Common myeloid progenitor, CD34-positive (primary cell): ENCODE measurements around the gene UCK1.

Experiments used
- CTCF ChIA-PET: fragments of 350-600 bp; sonication (Branson Sonifier 250); formaldehyde crosslinking; loops from one replicate; lab custom pipeline; 2021; ENCODE audit warnings: antibody characterized with exemption; lab: Charles Lee
- POLR2A ChIA-PET: fragments of 350-600 bp; sonication (Branson Sonifier 250); formaldehyde crosslinking; loops from one replicate; lab custom pipeline; 2021; ENCODE audit warnings: antibody characterized with exemption; lab: Charles Lee
- DNase-seq, 3 donors: peaks; one replicate each; pipeline versions ENCODE4 v3.0.0 to v3.0.0-alpha.2; 2013
- H3K27ac ChIP-seq, 2 experiments: 1 replicate in 1 of 2; 2 replicates in 1 of 2; pipeline ENCODE4 v1.7.0; 2013; ENCODE audit warnings: inconsistent platforms in 2 of 2, low read length in 2 of 2, mild to moderate bottlenecking in 2 of 2, low read depth in 1 of 2, moderate library complexity in 1 of 2; ENCODE audit not compliant: severe bottlenecking in 2 of 2, insufficient read depth in 1 of 2, poor library complexity in 1 of 2
- H3K27me3 ChIP-seq, 5 experiments: replicated peaks in 2 of 5; 1 replicate in 3 of 5; 2 replicates in 2 of 5; pipeline versions ENCODE4 v1.6.1 to v1.7.0; 2013; ENCODE audit warnings: low read length in 4 of 5, mild to moderate bottlenecking in 2 of 5, moderate library complexity in 2 of 5, inconsistent platforms in 1 of 5; ENCODE audit not compliant: insufficient read depth in 5 of 5, control insufficient read depth in 4 of 5
- H3K36me3 ChIP-seq, 4 experiments: 1 replicate in 2 of 4; 2 replicates in 2 of 4; pipeline versions ENCODE4 v1.6.1 to v1.7.0; 2013; ENCODE audit warnings: low read length in 3 of 4, control low read depth in 1 of 4, mild to moderate bottlenecking in 1 of 4; ENCODE audit not compliant: control insufficient read depth in 4 of 4, insufficient read depth in 4 of 4
- H3K4me1 ChIP-seq, 4 experiments: 1 replicate in 3 of 4; 2 replicates in 1 of 4; pipeline versions ENCODE4 v1.6.1 to v1.7.1; 2013; ENCODE audit warnings: low read length in 3 of 4, mild to moderate bottlenecking in 3 of 4, control low read depth in 1 of 4, inconsistent platforms in 1 of 4, moderate library complexity in 1 of 4; ENCODE audit not compliant: control insufficient read depth in 4 of 4, insufficient read depth in 4 of 4; ENCODE audit errors: control extremely low read depth in 1 of 4
- H3K4me3 ChIP-seq, 7 experiments: 1 replicate in 4 of 7; 2 replicates in 3 of 7; pipeline versions ENCODE4 v1.5.1 to v1.7.0; 2013; ENCODE audit warnings: mild to moderate bottlenecking in 7 of 7, low read length in 6 of 7, moderate library complexity in 6 of 7, inconsistent platforms in 2 of 7, low read depth in 2 of 7, control low read depth in 1 of 7; ENCODE audit not compliant: insufficient read depth in 4 of 7, control insufficient read depth in 1 of 7; ENCODE audit errors: extremely low read depth in 1 of 7
- H3K9me3 ChIP-seq, 5 experiments: 1 replicate in 4 of 5; 2 replicates in 1 of 5; pipeline versions ENCODE4 v1.6.1 to v1.7.1; 2013; ENCODE audit warnings: low read length in 4 of 5, mild to moderate bottlenecking in 2 of 5, inconsistent platforms in 1 of 5, low read depth in 1 of 5, moderate library complexity in 1 of 5; ENCODE audit not compliant: control insufficient read depth in 4 of 5, insufficient read depth in 2 of 5; ENCODE audit errors: control extremely low read depth in 1 of 5
- WGBS: methylation state at CpG from one replicate; pipeline ENCODE4 v1.1.5; 2013; ENCODE audit not compliant: insufficient coverage; 5-methylcytosine and 5-hydroxymethylcytosine counted together

The UCK1 gene

GRCh38 chr9:131523451-131524435, 7.3 kb downstream of the UCK1 start:
- DNase-seq = no peak
- Histone ChIP-seq H3K27me3 (no peaks in the 10 kb centered on the region), H3K9me3 (no peaks in the 10 kb centered on the region), H3K27ac (no peak overlapping the region), H3K4me1 (no peaks in the 10 kb centered on the region), H3K4me3 (no peak overlapping the region), H3K36me3 (peaks cover 10 to 95% (median 68%) of the 10 kb centered on the region in 4 experiments)
- POLR2A ChIA-PET = interaction anchor here (0.9 kb wide), 1 partner anchor 20 kb away, joined by 3 read pairs; no protein-coding TSS in a partner anchor
- CTCF ChIA-PET = no interaction called here
- WGBS = 91% methylated on average over 26 of the region's 29 CpGs

DNA sequence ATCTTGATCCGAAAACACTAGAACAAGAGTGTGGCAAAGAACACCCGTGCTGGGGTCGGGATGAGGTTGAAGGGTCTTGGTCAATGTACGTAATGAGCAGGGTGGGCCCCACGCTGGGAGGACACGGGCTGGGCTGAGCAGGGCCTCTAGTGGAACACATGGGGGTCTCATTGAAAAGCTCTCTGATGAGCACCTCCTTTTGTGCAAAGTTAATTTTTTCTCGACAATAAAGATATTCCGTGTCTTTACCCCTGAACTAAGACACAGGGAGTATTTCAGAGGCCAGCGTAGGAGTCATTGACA, 8.0 kb downstream of the UCK1 start:
- H3K4me1 ChIP-seq = no peaks in the 10 kb centered on the region
- POLR2A ChIA-PET = interaction anchor here (0.9 kb wide), 1 partner anchor 21 kb away, joined by 3 read pairs; no protein-coding TSS in a partner anchor
- 100% methylated on average over 9 of the region's 9 CpGs for WGBS
- H3K27ac ChIP-seq = no peak overlapping the region
- H3K36me3 ChIP-seq = peaks cover 8 to 94% (median 67%) of the 10 kb centered on the region in 4 experiments
- CTCF ChIA-PET = no interaction called here
- no peak overlapping the region for H3K4me3 ChIP-seq
- DNase-seq = no peak
- H3K9me3 ChIP-seq = no peaks in the 10 kb centered on the region
- H3K27me3 ChIP-seq = no peaks in the 10 kb centered on the region

- H3K27me3 ChIP-seq = no peaks in the 10 kb centered on the region
- no peak for DNase-seq
- H3K4me3 ChIP-seq = no peak overlapping the region
- H3K4me1 ChIP-seq = no peaks in the 10 kb centered on the region
- CTCF ChIA-PET = no interaction called here
- no peak overlapping the region for H3K27ac ChIP-seq
- 98% methylated on average over 25 of the region's 29 CpGs for WGBS
- H3K36me3 ChIP-seq = peaks cover 8 to 96% (median 69%) of the 10 kb centered on the region in 4 experiments
- no peaks in the 10 kb centered on the region for H3K9me3 ChIP-seq
- POLR2A ChIA-PET = no interaction called here
Measured at GRCh38 chr9:131522257-131523085, 8.6 kb downstream of the UCK1 start.

DNA sequence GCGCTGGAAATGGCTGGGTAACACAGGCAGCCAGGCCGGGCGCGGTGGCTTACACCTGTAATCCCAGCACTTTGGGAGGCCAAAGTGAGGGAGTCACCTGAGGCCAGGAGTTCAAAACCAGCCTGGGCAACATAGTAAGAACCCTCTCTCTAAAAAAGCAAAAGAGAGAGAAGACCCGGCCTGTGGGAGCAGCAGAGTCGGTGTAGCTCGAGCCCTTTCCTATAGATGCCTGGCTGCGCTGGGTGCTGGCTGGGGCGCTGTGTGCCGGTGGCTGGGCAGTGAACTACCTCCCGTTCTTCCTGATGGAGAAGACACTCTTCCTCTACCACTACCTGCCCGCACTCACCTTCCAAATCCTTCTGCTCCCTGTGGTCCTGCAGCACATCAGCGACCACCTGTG, 9.2 kb downstream of the UCK1 start:
- Histone ChIP-seq H3K9me3 (no peaks in the 10 kb centered on the region), H3K27me3 (no peaks in the 10 kb centered on the region), H3K36me3 (peaks cover 8 to 93% (median 68%) of the 10 kb centered on the region in 4 experiments), H3K27ac (no peak overlapping the region), H3K4me1 (no peaks in the 10 kb centered on the region), H3K4me3 (no peak overlapping the region)
- POLR2A ChIA-PET = no interaction called here
- WGBS = 98% methylated on average over 11 of the region's 13 CpGs
- no peak for DNase-seq
- CTCF ChIA-PET = no interaction called here

DNA sequence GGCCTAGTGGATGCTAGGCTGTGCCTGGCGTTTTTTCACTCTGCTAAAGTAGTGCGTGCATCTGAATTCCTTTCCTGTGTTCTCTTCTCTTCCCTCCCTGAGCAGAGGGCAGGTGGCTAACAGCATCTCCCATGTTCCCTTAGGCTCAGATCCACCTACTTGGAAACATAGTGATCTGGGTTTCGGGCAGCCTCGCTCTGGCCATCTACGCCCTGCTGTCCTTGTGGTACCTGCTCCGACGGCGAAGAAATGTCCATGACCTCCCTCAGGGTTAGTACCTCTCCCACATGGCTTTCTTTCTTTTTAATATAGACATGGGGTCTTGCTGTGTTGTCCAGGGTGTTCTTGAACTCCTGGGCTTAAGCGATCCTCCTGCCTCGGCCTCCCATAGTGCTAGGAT, 9.9 kb downstream of the UCK1 start:
- Histone ChIP-seq H3K4me1 (no peaks in the 10 kb centered on the region), H3K9me3 (no peaks in the 10 kb centered on the region), H3K27ac (no peak overlapping the region), H3K36me3 (peaks cover 6 to 90% (median 70%) of the 10 kb centered on the region in 4 experiments), H3K4me3 (no peak overlapping the region), H3K27me3 (no peaks in the 10 kb centered on the region)
- CTCF ChIA-PET = no interaction called here
- DNase-seq = no peak
- 99% methylated on average over 9 of the region's 10 CpGs for WGBS
- POLR2A ChIA-PET = no interaction called here

- CTCF ChIA-PET = no interaction called here
- POLR2A ChIA-PET = no interaction called here
- Histone ChIP-seq H3K9me3 (peaks cover 0 to under 1% (median 0%) of the 10 kb centered on the region in 5 experiments), H3K4me1 (no peaks in the 10 kb centered on the region), H3K27ac (no peak overlapping the region), H3K36me3 (peaks cover 2 to 90% (median 73%) of the 10 kb centered on the region in 4 experiments), H3K27me3 (no peaks in the 10 kb centered on the region), H3K4me3 (no peak overlapping the region)
- WGBS = 88% methylated on average over 12 of the region's 16 CpGs
- DNase-seq = no peak
Measured at GRCh38 chr9:131520503-131520902, 10.6 kb downstream of the UCK1 start.
